ENCODE results near the gene NEUROD1.

DNA sequence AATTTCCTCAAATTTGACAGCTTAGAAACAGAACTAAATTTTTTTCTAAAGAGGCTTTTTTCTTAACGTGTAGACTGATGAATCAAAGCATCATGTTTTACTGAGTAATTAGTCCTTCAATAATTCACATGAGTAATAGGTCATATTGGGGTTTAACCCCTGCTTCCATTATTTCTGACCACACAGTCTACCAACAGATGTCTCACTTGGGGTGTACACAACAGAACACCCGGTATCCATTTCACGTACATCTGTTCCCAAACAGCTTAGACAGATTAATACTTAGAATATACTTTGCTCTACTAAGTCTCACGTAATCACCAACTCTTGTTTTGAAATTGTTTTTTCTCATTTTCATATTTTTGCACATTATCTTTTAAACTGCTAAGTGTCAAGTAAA lies 38.2 kb downstream of the NEUROD1 start:
- TF ChIP-seq POLR2A (IDR thresholded peaks at IDR 0.05) = no peak
- TF ChIP-seq, protein P1, sequence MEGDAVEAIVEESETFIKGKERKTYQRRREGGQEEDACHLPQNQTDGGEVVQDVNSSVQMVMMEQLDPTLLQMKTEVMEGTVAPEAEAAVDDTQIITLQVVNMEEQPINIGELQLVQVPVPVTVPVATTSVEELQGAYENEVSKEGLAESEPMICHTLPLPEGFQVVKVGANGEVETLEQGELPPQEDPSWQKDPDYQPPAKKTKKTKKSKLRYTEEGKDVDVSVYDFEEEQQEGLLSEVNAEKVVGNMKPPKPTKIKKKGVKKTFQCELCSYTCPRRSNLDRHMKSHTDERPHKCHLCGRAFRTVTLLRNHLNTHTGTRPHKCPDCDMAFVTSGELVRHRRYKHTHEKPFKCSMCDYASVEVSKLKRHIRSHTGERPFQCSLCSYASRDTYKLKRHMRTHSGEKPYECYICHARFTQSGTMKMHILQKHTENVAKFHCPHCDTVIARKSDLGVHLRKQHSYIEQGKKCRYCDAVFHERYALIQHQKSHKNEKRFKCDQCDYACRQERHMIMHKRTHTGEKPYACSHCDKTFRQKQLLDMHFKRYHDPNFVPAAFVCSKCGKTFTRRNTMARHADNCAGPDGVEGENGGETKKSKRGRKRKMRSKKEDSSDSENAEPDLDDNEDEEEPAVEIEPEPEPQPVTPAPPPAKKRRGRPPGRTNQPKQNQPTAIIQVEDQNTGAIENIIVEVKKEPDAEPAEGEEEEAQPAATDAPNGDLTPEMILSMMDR (IDR thresholded peaks at IDR 0.05) = no peak
